Astrocyte of the cerebellum (primary cell): Measurements from ENCODE around the gene TPP1.

Experiments
- DNase-seq: peaks from one replicate; pipeline ENCODE4 v3.0.0-alpha.2; 2011; ENCODE audit warnings: low read depth
- H3K4me3 ChIP-seq: 2 replicates; pipeline ENCODE4 v1.5.1; 2011; ENCODE audit warnings: mild to moderate bottlenecking, low read depth, low read length, moderate library complexity
- CTCF ChIP-seq: IDR thresholded peaks from 2 replicates; pipeline ENCODE4 v1.5.1; 2012; ENCODE audit warnings: low read length, low read depth, moderate library complexity, mild to moderate bottlenecking; ENCODE audit errors: missing control alignments
- in situ Hi-C: cut with HindIII; loops from 2 replicates; pipeline ENCODE4 v1.10.0; 2017; ENCODE audit warnings: low sequenced_read_pairs

TPP1 gene

GRCh38 chr11:6613496-6613895, 5.7 kb downstream of the TPP1 start:
- H3K4me3 ChIP-seq: no peak overlapping the region
- in situ Hi-C loops: no loop called here
- no peak for TF ChIP-seq CTCF
- no peak for DNase-seq

- peak; percentile 56 for TF ChIP-seq CTCF
- in situ Hi-C loops: no loop called here
- H3K4me3 ChIP-seq: peak within 1 kb of the TSS; percentile 77
- peak; percentile 89 for DNase-seq
Observed at GRCh38 chr11:6612213-6613041, 6.8 kb downstream of the TPP1 start, which contains the start of gene TAF10. Gene TAF10, minus strand, starts transcription at chr11:6612216. Its CDS starts 27 bp downstream, at chr11:6612189.

GRCh38 chr11:6611963-6612212, 7.3 kb downstream of the TPP1 start:
- no peak for DNase-seq
- no peak for TF ChIP-seq CTCF

GRCh38 chr11:6611092-6611962, 7.9 kb downstream of the TPP1 start:
- H3K4me3 ChIP-seq: peak overlapping the region; percentile 77
- no peak for TF ChIP-seq CTCF
- in situ Hi-C loops: no loop called here
- no peak for DNase-seq

More at GRCh38 chr11:6611963-6612212, 7.3 kb downstream of the TPP1 start:
- in situ Hi-C loops: no loop called here
- H3K4me3 ChIP-seq: peak overlapping the region; percentile 77

- peak overlapping the region; percentile 77 for H3K4me3 ChIP-seq
- no peak for DNase-seq
Observed at GRCh38 chr11:6610591-6610990, 8.6 kb downstream of the TPP1 start.

More at GRCh38 chr11:6610591-6610990, 8.6 kb downstream of the TPP1 start:
- TF ChIP-seq CTCF: no peak
- in situ Hi-C loops: no loop called here
